GM19324 (cell line): Measurements from ENCODE around the gene SLN.
A peak's percentile ranks its signal among the peaks of the same experiment; 100 is the strongest.
"Not testable (repeated sequence)": the region's sequence is repeated elsewhere in the genome, so short reads cannot be mapped to it uniquely, and the experiment has no call there.

ENCODE experiments used
- ATAC-seq: cut with Tn5 transposase; IDR thresholded peaks from one replicate; pipeline ENCODE4 v1.9.1; 2021; ENCODE audit warnings: mild to moderate bottlenecking, moderate library complexity; ENCODE audit not compliant: unreplicated experiment, low FRiP score

Gene SLN

DNA sequence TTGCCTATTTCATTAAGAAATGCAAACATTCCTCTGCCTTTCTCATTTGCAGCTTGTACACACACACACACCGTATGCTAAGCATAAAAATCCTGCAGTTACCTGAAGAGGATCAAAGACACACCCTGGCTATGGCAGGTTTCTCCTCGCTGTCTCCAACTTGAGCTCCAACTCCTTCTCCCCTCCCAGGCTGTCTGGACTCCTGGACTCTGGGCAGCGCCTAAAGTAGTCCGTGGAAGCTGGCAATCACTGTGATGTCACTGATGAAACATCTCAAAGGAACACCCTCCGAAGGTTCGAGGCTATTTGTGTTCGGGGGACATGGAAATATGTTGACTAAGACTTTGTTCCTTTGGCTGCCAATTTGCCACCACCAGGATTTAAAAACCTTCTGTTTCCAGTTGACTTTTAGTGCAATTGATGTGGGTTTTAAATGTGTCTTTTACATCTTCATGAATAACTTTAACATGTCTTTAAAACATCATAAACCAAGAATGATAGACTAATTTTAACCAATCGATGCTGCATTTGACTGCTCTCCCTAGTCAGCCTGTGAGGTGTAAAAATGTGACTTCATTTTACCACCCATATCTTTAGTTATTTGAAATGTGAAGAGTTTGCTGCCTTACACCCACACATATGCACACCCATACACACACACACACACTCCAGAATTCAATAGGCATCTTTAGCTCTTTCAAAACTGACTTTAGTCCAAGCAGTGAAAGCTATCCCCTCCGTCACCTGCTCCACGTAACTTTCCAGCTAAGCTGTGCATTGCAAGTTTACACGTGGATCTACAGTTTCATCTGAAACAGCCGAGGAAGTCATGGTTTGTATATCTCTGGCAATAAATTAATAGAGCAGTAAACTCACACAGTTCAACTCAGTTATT, at the start of gene SLN:
SLN (minus strand) TSS at position 196 of the 895 bp plus-strand sequence.
- no peak for ATAC-seq

GRCh38 chr11:107758719-107759355, 47.0 kb upstream of the SLN start:
- ATAC-seq = not testable (repeated sequence)

GRCh38 chr11:107757661-107758060, 45.8 kb upstream of the SLN start:
- no peak for ATAC-seq

DNA sequence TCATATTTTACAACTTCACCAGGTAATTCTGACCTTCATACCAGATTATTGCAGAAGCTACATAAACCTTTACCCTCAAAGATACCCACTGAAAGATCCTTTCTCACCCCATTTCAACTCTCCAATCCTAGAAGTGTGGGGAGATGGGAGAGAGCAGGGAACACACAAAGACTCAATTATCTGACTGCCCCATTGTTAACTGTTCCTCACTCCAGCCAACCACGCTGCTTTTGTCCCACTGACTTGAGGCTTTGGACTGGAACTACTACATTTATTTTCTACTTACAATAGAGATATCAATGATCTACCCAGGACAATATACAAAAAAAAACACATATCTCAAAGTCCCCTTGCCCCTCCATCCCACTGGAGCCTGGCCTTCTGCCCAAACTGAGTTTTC, 44.7 kb upstream of the SLN start:
- ATAC-seq = no peak

DNA sequence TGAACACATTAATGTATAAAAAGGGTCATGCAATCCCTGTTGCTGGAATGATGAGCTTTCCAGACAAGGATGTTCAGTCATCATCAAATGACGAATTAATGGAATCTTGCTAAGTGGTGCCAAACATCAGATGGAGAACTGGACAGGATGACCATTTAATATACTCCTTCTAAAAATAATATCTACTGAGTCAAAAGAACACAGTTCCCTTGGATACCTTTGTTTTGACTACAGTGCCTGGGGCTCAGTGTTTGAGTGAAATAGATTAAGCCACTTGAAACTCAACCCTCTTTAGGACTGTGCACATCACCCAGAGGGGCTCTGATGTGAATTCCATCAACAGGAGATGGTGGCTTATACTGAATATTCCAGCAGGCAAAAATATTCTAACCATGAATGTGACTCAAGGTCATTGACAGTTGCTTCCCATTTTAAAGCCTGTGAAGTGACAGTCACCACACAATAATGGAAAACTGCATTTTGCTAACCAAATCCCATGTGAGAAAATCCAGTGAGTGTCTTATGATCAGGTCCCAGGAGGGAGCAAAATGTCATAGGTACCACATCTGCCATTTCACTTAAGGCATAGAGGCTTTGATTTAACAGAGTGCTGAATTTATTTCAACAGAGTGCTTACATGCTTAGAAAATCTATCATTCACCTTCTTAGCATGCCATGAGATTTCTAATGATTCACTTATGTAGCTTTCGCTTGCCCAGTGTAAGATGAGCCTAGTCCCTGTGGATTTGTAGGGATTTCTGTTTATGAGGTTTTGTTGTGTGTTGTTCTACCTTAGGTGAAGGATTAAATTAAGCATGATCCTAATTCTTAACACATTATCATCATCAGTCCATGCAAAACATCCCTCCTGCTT, 41.3 kb upstream of the SLN start:
- ATAC-seq = no peak

DNA sequence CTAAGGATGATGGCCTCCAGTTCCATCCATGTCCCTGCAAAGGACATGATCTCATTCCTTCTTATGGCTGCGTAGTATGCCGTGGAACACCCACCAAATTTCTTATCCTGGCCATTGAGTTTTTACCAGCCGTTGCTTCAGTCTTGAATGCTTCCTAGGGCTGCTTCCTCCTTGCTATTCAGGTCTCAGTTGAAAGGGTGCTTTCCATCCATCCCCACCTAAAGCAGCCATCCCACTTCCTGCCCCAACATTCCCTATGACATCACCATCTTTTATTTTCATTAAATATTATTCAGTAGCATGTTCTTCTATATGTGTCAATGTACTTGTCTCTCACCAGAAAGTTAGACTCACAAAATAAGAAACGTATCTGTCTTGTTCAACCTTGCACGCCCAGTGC, 40.7 kb upstream of the SLN start:
- ATAC-seq = no peak

GRCh38 chr11:107751082-107751481, 39.2 kb upstream of the SLN start:
- ATAC-seq = no peak

DNA sequence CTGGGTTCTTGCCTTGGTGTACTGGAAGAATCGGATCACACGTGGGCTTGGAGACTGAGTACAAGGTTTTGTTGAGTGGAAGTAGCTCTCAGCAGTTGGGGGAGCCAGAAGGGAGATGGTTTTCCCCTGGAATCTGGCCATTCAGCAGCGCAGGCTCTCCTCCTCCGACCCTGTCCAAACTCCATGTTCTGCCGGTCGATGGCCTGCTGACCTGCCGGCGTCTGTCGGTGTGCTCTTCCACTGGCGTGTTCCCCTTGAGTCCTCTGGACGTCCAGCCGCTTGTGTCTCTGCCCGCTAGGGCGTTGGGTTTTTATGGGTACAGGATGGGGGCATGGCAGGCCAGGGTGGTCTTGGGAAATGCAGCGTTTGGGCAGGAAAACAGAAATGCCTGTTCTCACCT, 38.5 kb upstream of the SLN start:
- no peak for ATAC-seq

- ATAC-seq = no peak
Observed at GRCh38 chr11:107747622-107748021, 35.8 kb upstream of the SLN start.

GRCh38 chr11:107744736-107745135, 32.9 kb upstream of the SLN start:
- no peak for ATAC-seq

DNA sequence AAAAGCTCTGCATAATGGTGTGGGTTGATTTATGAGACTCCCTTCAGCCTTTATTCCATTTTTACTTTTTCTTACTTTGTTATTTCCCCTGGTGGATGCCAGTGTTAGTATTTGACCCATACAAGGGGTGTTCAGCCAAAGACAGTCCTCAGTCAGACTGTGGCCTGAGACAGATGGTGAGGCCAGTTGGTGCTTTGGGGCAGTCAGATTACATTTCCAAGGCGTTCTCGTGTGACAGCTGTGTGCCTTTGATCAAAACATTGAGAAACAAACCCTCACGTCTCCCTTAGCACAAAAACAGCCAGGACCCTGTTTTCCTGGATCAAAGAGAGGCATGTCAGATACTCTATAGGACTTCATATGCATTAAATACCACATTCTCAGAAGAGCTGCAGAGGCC, 31.3 kb upstream of the SLN start:
- no peak for ATAC-seq

DNA sequence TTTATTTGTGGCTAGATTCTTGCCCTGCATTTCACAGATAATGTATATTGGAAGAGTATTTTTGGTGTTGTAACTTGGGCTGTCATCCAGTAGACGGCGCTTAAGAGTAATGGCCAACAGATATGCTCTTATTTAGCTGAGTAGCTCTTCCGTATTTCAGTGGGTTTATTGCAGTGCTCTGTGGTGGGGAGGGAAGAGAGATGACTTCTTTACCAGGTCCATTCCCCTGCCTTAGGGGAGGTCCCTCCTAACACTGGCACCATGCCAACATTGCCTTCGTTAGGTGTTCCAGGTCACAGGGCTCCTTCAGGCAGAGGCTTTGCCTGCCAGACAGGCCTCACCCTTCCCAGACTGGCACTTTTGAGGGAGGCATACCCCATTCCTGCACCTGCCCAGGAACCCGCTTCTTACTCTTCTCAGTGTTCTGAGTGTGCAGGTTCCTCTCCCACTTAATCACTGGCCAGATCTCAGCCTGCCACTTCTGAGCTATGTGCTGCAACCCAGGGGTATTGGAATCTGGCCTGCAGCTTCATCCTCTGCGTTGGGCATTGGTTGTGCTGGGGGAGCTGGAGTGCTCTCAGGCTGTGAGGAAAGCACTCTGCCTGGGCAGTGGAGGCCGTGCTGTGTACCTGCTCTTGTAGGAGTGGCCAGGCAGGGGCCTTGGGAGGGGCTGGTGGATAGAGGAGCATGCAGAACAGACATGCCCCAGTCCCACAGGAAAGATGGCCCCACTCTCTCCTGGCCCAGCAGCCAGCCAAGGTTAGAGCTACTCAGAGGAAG, 29.4 kb upstream of the SLN start:
- ATAC-seq = peak; percentile 78

DNA sequence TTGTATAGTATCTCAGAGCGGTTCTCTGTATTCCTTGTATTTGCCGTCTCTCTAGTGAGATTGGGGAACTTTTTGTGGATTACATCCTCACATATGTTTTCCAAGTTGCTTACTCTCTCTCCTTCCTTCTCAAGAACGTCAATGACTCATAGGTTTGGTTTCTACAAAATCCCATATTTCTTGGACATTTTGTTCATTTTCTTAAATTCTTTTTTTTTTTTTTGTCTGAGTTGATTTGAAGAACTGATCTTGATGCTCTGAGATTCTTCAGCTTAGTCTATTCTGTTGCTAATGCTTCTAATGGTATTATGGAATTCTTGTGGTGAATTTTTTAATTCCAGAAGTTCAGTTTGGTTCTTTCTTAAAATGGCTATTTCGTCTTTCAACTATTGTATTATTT, 28.4 kb upstream of the SLN start:
- ATAC-seq = no peak

- ATAC-seq = no peak
Observed at GRCh38 chr11:107736546-107736945, 24.7 kb upstream of the SLN start.

DNA sequence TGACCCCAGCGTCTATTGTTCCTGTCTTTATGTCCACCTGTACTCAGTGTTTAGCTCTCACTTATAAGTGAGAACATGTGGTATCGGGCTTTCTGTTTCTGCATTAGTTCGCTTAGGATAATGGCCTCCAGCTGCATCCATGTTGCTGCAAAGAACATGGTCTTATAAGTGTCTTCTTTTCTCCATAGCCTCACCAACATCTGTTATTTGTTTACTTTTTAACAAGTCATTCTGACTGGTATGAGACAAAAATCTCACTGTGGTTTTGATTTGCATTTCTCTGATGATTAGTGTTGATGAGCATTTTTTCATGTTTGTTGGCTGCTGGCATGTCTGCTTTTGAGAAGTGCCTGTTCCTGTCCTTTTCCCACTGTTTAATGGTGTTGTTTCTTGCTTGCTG, 21.7 kb upstream of the SLN start:
- no peak for ATAC-seq

DNA sequence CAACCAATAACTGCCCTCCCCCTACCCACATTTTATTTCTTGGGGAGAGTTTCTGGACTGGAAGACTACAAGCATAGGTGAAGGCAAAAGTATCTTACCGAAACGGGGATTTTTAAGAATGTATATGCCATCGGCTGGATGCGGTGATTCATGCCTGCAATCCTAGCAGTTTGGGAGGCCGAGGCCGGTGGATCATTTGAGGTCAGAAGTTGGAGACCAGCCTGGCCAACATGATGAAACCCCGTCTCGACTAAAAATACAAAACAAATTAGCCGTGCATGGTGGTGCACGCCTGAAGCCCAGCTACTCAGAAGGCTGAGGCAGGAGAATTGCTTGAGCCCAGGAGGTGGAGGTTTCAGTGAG, 20.8 kb upstream of the SLN start:
- no peak for ATAC-seq

GRCh38 chr11:107731941-107732688, 20.3 kb upstream of the SLN start:
- no peak for ATAC-seq

DNA sequence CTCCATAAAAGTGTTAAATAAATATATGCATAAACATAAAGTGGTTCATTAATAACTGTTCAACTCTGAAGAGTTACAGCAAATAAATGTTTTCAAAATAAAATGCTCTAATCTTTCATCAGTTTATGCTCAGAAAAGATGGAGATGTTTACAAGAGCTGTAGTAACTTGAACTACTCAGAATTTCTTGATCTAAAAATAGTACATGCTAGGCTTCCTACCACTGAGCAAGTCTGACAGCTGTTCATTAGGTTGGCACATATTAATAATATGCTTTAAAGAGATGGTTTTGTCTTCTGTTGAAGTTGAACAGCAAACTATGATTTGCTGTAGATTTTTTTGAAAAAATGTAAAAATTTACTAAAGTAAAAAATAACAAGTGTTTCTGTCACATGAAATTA, 10.8 kb upstream of the SLN start:
- no peak for ATAC-seq

DNA sequence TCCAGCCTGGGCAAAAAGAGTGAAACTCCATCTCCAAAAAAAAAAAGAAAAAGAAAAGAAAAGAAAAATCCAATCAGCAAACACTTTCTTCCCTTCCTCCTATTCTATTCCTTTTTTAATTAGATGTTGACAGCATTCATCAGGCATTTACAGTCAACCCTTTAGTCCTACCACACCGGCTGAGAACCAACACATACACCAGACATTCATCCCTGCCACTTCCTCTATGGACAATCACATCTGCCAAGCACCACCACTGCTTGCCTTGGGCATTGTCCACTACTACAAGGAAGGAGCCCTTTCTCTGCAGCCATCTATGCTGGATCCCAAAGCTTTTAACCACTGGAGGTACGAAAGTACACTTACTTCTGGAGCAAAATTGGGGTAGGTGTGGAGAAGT, 9.4 kb upstream of the SLN start:
- no peak for ATAC-seq

GRCh38 chr11:107720303-107720774, 8.5 kb upstream of the SLN start:
- ATAC-seq = no peak
